ENCODE data around the gene HACD2. TPM values are rescaled to one million over a fixed set of nuclear protein-coding genes. Genes with fewer than 3 reads are reported as not detected.

HACD2 gene
- total and polyA plus RNA-seq, 9 of the 15 experiments (the other 6 are each of a cell fraction or from before 2014, with no cell fraction given): 1.3 to 10.5 (median 3.8) TPM

DNA sequence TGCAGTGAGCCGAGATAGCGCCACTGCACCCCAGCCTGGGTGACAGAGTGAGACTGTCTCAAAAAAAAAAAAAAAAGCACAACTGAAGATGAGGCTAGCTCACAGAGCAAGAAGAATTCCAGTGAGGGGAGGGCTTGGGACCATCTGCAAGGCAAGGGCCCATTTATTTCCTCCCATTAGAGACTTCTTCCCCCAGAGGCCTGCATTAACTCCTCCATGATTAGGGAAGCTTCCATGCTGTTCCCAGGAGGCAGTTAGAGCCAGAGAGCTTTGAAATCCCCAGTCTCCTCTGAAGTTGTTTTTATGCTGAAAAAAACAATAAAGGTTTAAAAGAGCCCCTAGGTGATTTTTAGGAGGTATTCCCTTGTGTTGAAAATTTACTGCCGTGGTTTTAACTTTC, 81.7 kb downstream of the HACD2 start:
- H3K4me3 ChIP-seq: no peak overlapping the region
- H3K9me3 ChIP-seq (replicated peaks; ENCODE audit: control insufficient read depth, insufficient read depth, low read depth, low read length): no peaks in the 10 kb centered on the region
- ATAC-seq: no peak
- H3K4me2 ChIP-seq (ENCODE audit: insufficient read depth, low read length): no peak overlapping the region
- no peak for TF ChIP-seq STAT5A (IDR thresholded peaks at IDR 0.05; ENCODE audit: borderline replicate concordance, low read length)
- TF ChIP-seq SRSF3 (IDR thresholded peaks at IDR 0.05; ENCODE audit: insufficient read depth, low read length): no peak
- no peak for TF ChIP-seq BCOR (IDR thresholded peaks at IDR 0.05)
- no peak for TF ChIP-seq TAF1 (IDR thresholded peaks at IDR 0.05; ENCODE audit: control insufficient read depth, extremely low read depth, insufficient read depth, low read length, severe bottlenecking)
- TF ChIP-seq ZNF77 (CRISPR knock-in tag; IDR thresholded peaks at IDR 0.05): no peak
- TF ChIP-seq KAT2B (IDR thresholded peaks at IDR 0.05; ENCODE audit: low read depth, low read length): no peak
- TF ChIP-seq, protein P1, sequence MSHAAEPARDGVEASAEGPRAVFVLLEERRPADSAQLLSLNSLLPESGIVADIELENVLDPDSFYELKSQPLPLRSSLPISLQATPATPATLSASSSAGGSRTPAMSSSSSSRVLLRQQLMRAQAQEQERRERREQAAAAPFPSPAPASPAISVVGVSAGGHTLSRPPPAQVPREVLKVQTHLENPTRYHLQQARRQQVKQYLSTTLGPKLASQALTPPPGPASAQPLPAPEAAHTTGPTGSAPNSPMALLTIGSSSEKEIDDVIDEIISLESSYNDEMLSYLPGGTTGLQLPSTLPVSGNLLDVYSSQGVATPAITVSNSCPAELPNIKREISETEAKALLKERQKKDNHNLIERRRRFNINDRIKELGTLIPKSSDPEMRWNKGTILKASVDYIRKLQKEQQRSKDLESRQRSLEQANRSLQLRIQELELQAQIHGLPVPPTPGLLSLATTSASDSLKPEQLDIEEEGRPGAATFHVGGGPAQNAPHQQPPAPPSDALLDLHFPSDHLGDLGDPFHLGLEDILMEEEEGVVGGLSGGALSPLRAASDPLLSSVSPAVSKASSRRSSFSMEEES (CRISPR knock-in tag; IDR thresholded peaks at IDR 0.05): no peak
- TF ChIP-seq, protein P2, sequence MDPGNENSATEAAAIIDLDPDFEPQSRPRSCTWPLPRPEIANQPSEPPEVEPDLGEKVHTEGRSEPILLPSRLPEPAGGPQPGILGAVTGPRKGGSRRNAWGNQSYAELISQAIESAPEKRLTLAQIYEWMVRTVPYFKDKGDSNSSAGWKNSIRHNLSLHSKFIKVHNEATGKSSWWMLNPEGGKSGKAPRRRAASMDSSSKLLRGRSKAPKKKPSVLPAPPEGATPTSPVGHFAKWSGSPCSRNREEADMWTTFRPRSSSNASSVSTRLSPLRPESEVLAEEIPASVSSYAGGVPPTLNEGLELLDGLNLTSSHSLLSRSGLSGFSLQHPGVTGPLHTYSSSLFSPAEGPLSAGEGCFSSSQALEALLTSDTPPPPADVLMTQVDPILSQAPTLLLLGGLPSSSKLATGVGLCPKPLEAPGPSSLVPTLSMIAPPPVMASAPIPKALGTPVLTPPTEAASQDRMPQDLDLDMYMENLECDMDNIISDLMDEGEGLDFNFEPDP (CRISPR knock-in tag; IDR thresholded peaks at IDR 0.05): no peak
- DNase-seq (ENCODE audit: extremely low read depth in 1 of 4, low spot score in 3 of 4): no peak
- H3K79me2 ChIP-seq (ENCODE audit: control insufficient read depth, insufficient read depth, low read length): no peaks in the 10 kb centered on the region
- no peaks in the 10 kb centered on the region for H3K9me1 ChIP-seq (ENCODE audit: control insufficient read depth, insufficient read depth, low read length)
- H3K9ac ChIP-seq (ENCODE audit: insufficient read depth in 1 of 2, low read depth in 2 of 2, low read length in 2 of 2): no peak overlapping the region
- H3K27ac ChIP-seq (ENCODE audit: extremely low read depth, low read depth, low read length): no peak overlapping the region
- WGBS (ENCODE audit: insufficient coverage, low coverage, missing lambda C conversion rate): 88% methylated on average over 1 of the region's 3 CpGs
- 0 out of 3 replicates have a peak, but pooled peaks cover 2% of the 10 kb centered on the region for H3K36me3 ChIP-seq (ENCODE audit: control insufficient read depth, insufficient read depth, low read length)
- no peaks in the 10 kb centered on the region for H3K4me1 ChIP-seq (replicated peaks in 1 of 2; ENCODE audit: control insufficient read depth in 2 of 2, insufficient read depth in 2 of 2, low read length in 2 of 2)
- FAIRE-seq: no peak
- H3K27me3 ChIP-seq (ENCODE audit: control insufficient read depth in 2 of 2, insufficient read depth in 2 of 2, low read length in 2 of 2): no peaks in the 10 kb centered on the region
- in situ Hi-C loops (cut with MboI) (no loop called here), intact Hi-C loops (cut with micrococcal nuclease) (no loop called here)
- ChIA-PET CTCF (ENCODE audit: low intra/inter-chr PET ratio) (no interaction called here), POLR2A (no interaction called here)
- BruUV-seq (replicated peaks): no TSS peak
- no peaks in the 10 kb centered on the region for H4K20me1 ChIP-seq (replicated peaks; ENCODE audit: control insufficient read depth, insufficient read depth, low read length)
- no peak overlapping the region for H2AFZ ChIP-seq (ENCODE audit: low read depth, low read length)
